ENCODE measurements around the gene MSMB.

DNA sequence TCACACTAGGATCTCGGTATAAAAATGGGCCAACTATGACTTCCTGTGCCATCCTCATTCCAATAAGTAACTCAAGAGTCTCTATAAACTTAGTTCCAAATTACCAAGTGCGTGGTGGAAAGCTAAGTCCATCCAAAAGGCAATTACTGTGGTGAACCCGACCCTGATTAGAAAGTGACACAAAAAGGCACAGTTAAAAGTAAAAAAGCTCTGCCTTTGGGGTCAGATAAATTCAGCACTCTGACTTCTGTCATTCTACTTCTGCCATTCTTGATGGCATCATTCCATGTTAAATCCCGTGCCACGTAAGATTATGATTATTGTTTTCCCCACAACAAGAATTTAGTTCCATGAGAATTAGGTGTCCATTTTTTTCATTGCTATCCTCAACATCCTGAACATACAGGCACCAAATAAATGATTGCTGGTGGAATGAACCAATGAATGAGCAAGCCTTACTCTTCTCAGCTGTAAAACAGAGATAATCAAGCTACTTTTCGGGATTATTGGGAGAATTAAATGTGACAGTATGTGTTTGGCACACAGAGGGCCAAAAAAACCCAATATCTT is 16.5 kb downstream of the MSMB start:
- TF ChIP-seq POLR2A (IDR thresholded peaks at IDR 0.05; ENCODE audit: low read depth, low read length) = no peak
- TF ChIP-seq MXI1 (IDR thresholded peaks at IDR 0.05; ENCODE audit: borderline replicate concordance, low read depth, low read length) = no peak
- no peak for TF ChIP-seq CTCF (conservative IDR thresholded peaks at IDR 0.05; ENCODE audit: low read depth, low read length)
- TF ChIP-seq NFE2L2 (IDR thresholded peaks at IDR 0.05; ENCODE audit: low read depth, low read length) = no peak
- TF ChIP-seq RAD21 (IDR thresholded peaks at IDR 0.05; ENCODE audit: low read length) = no peak
- no peak for TF ChIP-seq USF2 (IDR thresholded peaks at IDR 0.05; ENCODE audit: low read depth, low read length)
- no peak for TF ChIP-seq FOS (IDR thresholded peaks at IDR 0.05; ENCODE audit: low read depth, low read length)
- no peak for TF ChIP-seq RCOR1 (IDR thresholded peaks at IDR 0.05; ENCODE audit: insufficient replicate concordance, low read length)
